GM23338 (cell line): Measurements from ENCODE around the gene XIRP2. TPM values are rescaled to one million over a fixed set of nuclear protein-coding genes. Genes with fewer than 3 reads are reported as not detected.

Experiments
- ATAC-seq: fragments of 200-7000 bp; cut with Tn5 transposase; 3 replicates; pipeline ENCODE4 v1.9.1; 2020
- DNase-seq: peaks from one replicate; pipeline ENCODE4 v3.0.0-alpha.2; 2015; ENCODE audit warnings: low spot score
- H2AFZ ChIP-seq: fragments of 200-600 bp; sonication (generic); 2 replicates; pipeline ENCODE4 v1.8.0; 2016; ENCODE audit warnings: antibody characterized with exemption, mild to moderate bottlenecking, moderate library complexity
- H3F3A ChIP-seq: fragments of 200-600 bp; sonication (generic); replicated peaks from 2 replicates; pipeline ENCODE4 v1.8.0; 2017; ENCODE audit warnings: antibody characterized with exemption, mixed run types, low read depth
- H3K27ac ChIP-seq: fragments of 200-600 bp; sonication (generic); 2 replicates; pipeline ENCODE4 v1.6.1; 2016; ENCODE audit warnings: low read depth
- H3K27me3 ChIP-seq: fragments of 200-600 bp; sonication (generic); 2 replicates; pipeline ENCODE4 v1.8.0; 2016; ENCODE audit warnings: mild to moderate bottlenecking, mixed run types, moderate library complexity; ENCODE audit not compliant: insufficient read depth
- H3K36me3 ChIP-seq: fragments of 200-600 bp; sonication (generic); 2 replicates; pipeline ENCODE4 v1.8.0; 2016; ENCODE audit warnings: mild to moderate bottlenecking; ENCODE audit not compliant: insufficient read depth
- H3K4me1 ChIP-seq: fragments of 200-600 bp; sonication (generic); 2 replicates; pipeline ENCODE4 v1.8.0; 2016; ENCODE audit warnings: mild to moderate bottlenecking, moderate library complexity; ENCODE audit not compliant: insufficient read depth
- H3K4me2 ChIP-seq: fragments of 200-600 bp; sonication (generic); 2 replicates; pipeline ENCODE4 v1.7.1; 2017; ENCODE audit warnings: mixed run types
- H3K4me3 ChIP-seq: fragments of 200-600 bp; sonication (generic); 2 replicates; pipeline ENCODE4 v1.6.1; 2016; ENCODE audit warnings: mixed run types
- H3K79me2 ChIP-seq: fragments of 200-600 bp; sonication (generic); replicated peaks from 2 replicates; pipeline ENCODE4 v1.8.0; 2017; ENCODE audit warnings: mild to moderate bottlenecking; ENCODE audit not compliant: insufficient read depth
- H3K9me2 ChIP-seq: fragments of 200-600 bp; sonication (generic); 2 replicates; pipeline ENCODE4 v1.8.0; 2017; ENCODE audit not compliant: insufficient read depth
- H4K20me1 ChIP-seq: fragments of 200-600 bp; sonication (generic); replicated peaks from 2 replicates; pipeline ENCODE4 v1.8.0; 2017; ENCODE audit warnings: mild to moderate bottlenecking; ENCODE audit not compliant: insufficient read depth
- H3K27ac Mint-ChIP-seq: 2 replicates; pipeline ENCODE4 v1.8.0; 2020; ENCODE audit warnings: inconsistent platforms, mild to moderate bottlenecking, moderate library complexity, mixed read lengths
- H3K27me3 Mint-ChIP-seq: 3 replicates; pipeline ENCODE4 v1.8.0; 2022; ENCODE audit warnings: low read depth, mild to moderate bottlenecking, moderate library complexity, mixed read lengths, inconsistent platforms; ENCODE audit not compliant: insufficient read depth, poor library complexity
- H3K36me3 Mint-ChIP-seq: 3 replicates; pipeline ENCODE4 v1.8.0; 2021; ENCODE audit warnings: low read depth, mild to moderate bottlenecking, inconsistent platforms, moderate library complexity, mixed read lengths
- H3K4me1 Mint-ChIP-seq: 3 replicates; pipeline ENCODE4 v1.8.0; 2020; ENCODE audit warnings: mild to moderate bottlenecking, inconsistent platforms, mixed read lengths
- H3K4me3 Mint-ChIP-seq: 3 replicates; pipeline ENCODE4 v1.8.0; 2021; ENCODE audit warnings: moderate library complexity, mild to moderate bottlenecking, inconsistent platforms, mixed read lengths
- H3K9me3 Mint-ChIP-seq: 3 replicates; pipeline ENCODE4 v1.8.0; 2020; ENCODE audit warnings: moderate library complexity, mild to moderate bottlenecking, inconsistent platforms, mixed read lengths
- CREB1 ChIP-seq: fragments of 250-450 bp; sonication (Bioruptor Pico); IDR thresholded peaks from 2 replicates; pipeline ENCODE4 v1.5.0; 2020; ENCODE audit warnings: low read depth, mild to moderate bottlenecking, moderate library complexity
- EZH2 ChIP-seq: fragments of 200-600 bp; sonication (generic); IDR thresholded peaks from one replicate; pipeline ENCODE4 v1.8.0; 2017; ENCODE audit warnings: antibody characterized with exemption, mild to moderate bottlenecking, low read depth; ENCODE audit not compliant: unreplicated experiment
- EZH2phosphoT487 ChIP-seq: fragments of 200-600 bp; sonication (generic); IDR thresholded peaks from one replicate; pipeline ENCODE4 v1.8.1; 2018; ENCODE audit warnings: antibody characterized with exemption; ENCODE audit not compliant: unreplicated experiment
- JUNB ChIP-seq: IDR thresholded peaks from one replicate; pipeline ENCODE4 v1.6.1; 2016; ENCODE audit warnings: antibody characterized with exemption; ENCODE audit not compliant: unreplicated experiment
- NANOG ChIP-seq: IDR thresholded peaks from 2 replicates; pipeline ENCODE4 v1.6.1; 2016; ENCODE audit warnings: antibody characterized with exemption, borderline replicate concordance
- POLR2AphosphoS5 ChIP-seq: IDR thresholded peaks from 2 replicates; pipeline ENCODE4 v1.6.1; 2016; ENCODE audit warnings: antibody characterized with exemption, low read depth
- STAT1 ChIP-seq: IDR thresholded peaks from one replicate; pipeline ENCODE4 v1.6.1; 2016; ENCODE audit warnings: antibody characterized with exemption; ENCODE audit not compliant: unreplicated experiment
- ZNF114 ChIP-seq: fragments of 250-450 bp; sonication (Bioruptor Pico); IDR thresholded peaks from 2 replicates; pipeline ENCODE4 v1.5.0; 2020; ENCODE audit warnings: mild to moderate bottlenecking, moderate library complexity
- ZNF331 ChIP-seq: fragments of 250-450 bp; sonication (Bioruptor Pico); IDR thresholded peaks from 2 replicates; pipeline ENCODE4 v1.5.0; 2020; ENCODE audit warnings: low read depth, mild to moderate bottlenecking, moderate library complexity
- polyA plus RNA-seq: library from polyadenylated mRNA; unstranded; fragments of >200 nt; fragmentation: Nextera tagmentation; extraction: Ambion mirVana; gene quantifications from 2 replicates; pipeline ENCODE4 v1.2.1, GENCODE V29; 2016
- total RNA-seq: library from RNA; depleted of rRNA; stranded (reverse); fragments of >200 nt; shearing (Covaris generic); gene quantifications from 2 replicates; pipeline ENCODE4 v1.2.3, GENCODE V29; 2014
- TF ChIP-seq, protein P1 (sequence below): fragments of 250-450 bp; sonication (Bioruptor Pico); IDR thresholded peaks from 2 replicates; pipeline ENCODE4 v1.5.0; 2020; ENCODE audit warnings: mild to moderate bottlenecking, moderate library complexity
- TF ChIP-seq, protein P2 (sequence below): IDR thresholded peaks from one replicate; pipeline ENCODE4 v1.6.1; 2018; ENCODE audit warnings: antibody characterized with exemption; ENCODE audit not compliant: unreplicated experiment
- TF ChIP-seq, protein P3 (sequence below), 2 experiments: fragments of 200-600 bp in 1 of 2; sonication (generic) in 1 of 2; conservative IDR thresholded peaks; 2 replicates each; pipeline versions ENCODE4 v1.5.1 to v1.6.1; 2016 to 2017; ENCODE audit warnings: antibody characterized with exemption in 2 of 2, low read depth in 2 of 2, mild to moderate bottlenecking in 2 of 2, moderate library complexity in 1 of 2
- TF ChIP-seq, protein P4 (sequence below): IDR thresholded peaks from 2 replicates; pipeline ENCODE4 v1.6.1; 2016; ENCODE audit warnings: antibody characterized with exemption

Gene XIRP2
- total and polyA plus RNA-seq, 2 experiments from 2014 or later = 0.17 to 0.31 TPM

DNA sequence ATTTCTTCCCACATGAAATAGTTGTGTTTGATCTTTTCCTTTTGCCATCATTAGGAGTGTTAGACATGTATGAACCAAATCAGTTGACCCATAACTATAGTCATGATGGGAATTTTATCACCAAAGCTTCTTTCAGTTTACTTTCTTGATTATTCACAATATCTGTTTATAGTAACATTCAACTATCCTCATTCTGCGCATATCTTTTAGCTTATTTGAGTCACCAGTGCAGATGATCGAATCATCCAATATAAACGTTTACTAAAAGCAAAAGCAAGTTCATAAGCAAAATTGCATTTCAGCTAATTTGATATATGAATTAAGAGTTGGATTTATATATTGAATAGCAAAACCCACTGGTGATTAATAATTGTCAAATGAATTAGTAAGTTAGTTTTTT lies 216.4 kb downstream of the XIRP2 start:
- H3K4me3 Mint-ChIP-seq = no peak overlapping the region

More for the DNA sequence above, 216.4 kb downstream of the XIRP2 start:
- Histone ChIP-seq H3K27ac (no peak overlapping the region), H3K79me2 (no peaks in the 10 kb centered on the region), H3F3A (no peaks in the 10 kb centered on the region), H2AFZ (no peak overlapping the region), H4K20me1 (no peaks in the 10 kb centered on the region), H3K9me2 (no peaks in the 10 kb centered on the region), H3K4me2 (no peak overlapping the region), H3K4me3 (no peak overlapping the region), H3K36me3 (peaks cover 5% of the 10 kb centered on the region; the same call in 1 of the 2 replicates), H3K4me1 (no peaks in the 10 kb centered on the region), H3K27me3 (no peaks in the 10 kb centered on the region)
- Mint-ChIP-seq H3K9me3 (peaks cover 10% of the 10 kb centered on the region; the same call in 2 of the 3 replicates), H3K36me3 (peaks cover 4% of the 10 kb centered on the region; the same call in 1 of the 3 replicates), H3K27me3 (no peaks in the 10 kb centered on the region), H3K4me1 (no peaks in the 10 kb centered on the region), H3K27ac (no peak overlapping the region)
- DNase-seq = no peak
- TF ChIP-seq STAT1 (no peak), NANOG (no peak), EZH2 (no peak), EZH2phosphoT487 (no peak), POLR2AphosphoS5 (no peak), JUNB (no peak), ZNF114 (no peak), ZNF331 (CRISPR knock-in tag) (no peak), CREB1 (CRISPR knock-in tag) (no peak)
- TF ChIP-seq, protein P1, sequence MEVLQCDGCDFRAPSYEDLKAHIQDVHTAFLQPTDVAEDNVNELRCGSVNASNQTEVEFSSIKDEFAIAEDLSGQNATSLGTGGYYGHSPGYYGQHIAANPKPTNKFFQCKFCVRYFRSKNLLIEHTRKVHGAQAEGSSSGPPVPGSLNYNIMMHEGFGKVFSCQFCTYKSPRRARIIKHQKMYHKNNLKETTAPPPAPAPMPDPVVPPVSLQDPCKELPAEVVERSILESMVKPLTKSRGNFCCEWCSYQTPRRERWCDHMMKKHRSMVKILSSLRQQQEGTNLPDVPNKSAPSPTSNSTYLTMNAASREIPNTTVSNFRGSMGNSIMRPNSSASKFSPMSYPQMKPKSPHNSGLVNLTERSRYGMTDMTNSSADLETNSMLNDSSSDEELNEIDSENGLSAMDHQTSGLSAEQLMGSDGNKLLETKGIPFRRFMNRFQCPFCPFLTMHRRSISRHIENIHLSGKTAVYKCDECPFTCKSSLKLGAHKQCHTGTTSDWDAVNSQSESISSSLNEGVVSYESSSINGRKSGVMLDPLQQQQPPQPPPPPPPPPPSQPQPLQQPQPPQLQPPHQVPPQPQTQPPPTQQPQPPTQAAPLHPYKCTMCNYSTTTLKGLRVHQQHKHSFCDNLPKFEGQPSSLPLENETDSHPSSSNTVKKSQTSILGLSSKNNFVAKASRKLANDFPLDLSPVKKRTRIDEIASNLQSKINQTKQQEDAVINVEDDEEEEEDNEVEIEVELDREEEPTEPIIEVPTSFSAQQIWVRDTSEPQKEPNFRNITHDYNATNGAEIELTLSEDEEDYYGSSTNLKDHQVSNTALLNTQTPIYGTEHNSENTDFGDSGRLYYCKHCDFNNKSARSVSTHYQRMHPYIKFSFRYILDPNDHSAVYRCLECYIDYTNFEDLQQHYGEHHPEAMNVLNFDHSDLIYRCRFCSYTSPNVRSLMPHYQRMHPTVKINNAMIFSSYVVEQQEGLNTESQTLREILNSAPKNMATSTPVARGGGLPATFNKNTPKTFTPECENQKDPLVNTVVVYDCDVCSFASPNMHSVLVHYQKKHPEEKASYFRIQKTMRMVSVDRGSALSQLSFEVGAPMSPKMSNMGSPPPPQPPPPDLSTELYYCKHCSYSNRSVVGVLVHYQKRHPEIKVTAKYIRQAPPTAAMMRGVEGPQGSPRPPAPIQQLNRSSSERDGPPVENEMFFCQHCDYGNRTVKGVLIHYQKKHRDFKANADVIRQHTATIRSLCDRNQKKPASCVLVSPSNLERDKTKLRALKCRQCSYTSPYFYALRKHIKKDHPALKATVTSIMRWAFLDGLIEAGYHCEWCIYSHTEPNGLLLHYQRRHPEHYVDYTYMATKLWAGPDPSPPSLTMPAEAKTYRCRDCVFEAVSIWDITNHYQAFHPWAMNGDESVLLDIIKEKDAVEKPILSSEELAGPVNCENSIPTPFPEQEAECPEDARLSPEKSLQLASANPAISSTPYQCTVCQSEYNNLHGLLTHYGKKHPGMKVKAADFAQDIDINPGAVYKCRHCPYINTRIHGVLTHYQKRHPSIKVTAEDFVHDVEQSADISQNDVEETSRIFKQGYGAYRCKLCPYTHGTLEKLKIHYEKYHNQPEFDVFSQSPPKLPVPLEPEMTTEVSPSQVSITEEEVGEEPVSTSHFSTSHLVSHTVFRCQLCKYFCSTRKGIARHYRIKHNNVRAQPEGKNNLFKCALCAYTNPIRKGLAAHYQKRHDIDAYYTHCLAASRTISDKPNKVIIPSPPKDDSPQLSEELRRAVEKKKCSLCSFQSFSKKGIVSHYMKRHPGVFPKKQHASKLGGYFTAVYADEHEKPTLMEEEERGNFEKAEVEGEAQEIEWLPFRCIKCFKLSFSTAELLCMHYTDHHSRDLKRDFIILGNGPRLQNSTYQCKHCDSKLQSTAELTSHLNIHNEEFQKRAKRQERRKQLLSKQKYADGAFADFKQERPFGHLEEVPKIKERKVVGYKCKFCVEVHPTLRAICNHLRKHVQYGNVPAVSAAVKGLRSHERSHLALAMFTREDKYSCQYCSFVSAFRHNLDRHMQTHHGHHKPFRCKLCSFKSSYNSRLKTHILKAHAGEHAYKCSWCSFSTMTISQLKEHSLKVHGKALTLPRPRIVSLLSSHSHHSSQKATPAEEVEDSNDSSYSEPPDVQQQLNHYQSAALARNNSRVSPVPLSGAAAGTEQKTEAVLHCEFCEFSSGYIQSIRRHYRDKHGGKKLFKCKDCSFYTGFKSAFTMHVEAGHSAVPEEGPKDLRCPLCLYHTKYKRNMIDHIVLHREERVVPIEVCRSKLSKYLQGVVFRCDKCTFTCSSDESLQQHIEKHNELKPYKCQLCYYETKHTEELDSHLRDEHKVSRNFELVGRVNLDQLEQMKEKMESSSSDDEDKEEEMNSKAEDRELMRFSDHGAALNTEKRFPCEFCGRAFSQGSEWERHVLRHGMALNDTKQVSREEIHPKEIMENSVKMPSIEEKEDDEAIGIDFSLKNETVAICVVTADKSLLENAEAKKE = no peak
- TF ChIP-seq, protein P2, sequence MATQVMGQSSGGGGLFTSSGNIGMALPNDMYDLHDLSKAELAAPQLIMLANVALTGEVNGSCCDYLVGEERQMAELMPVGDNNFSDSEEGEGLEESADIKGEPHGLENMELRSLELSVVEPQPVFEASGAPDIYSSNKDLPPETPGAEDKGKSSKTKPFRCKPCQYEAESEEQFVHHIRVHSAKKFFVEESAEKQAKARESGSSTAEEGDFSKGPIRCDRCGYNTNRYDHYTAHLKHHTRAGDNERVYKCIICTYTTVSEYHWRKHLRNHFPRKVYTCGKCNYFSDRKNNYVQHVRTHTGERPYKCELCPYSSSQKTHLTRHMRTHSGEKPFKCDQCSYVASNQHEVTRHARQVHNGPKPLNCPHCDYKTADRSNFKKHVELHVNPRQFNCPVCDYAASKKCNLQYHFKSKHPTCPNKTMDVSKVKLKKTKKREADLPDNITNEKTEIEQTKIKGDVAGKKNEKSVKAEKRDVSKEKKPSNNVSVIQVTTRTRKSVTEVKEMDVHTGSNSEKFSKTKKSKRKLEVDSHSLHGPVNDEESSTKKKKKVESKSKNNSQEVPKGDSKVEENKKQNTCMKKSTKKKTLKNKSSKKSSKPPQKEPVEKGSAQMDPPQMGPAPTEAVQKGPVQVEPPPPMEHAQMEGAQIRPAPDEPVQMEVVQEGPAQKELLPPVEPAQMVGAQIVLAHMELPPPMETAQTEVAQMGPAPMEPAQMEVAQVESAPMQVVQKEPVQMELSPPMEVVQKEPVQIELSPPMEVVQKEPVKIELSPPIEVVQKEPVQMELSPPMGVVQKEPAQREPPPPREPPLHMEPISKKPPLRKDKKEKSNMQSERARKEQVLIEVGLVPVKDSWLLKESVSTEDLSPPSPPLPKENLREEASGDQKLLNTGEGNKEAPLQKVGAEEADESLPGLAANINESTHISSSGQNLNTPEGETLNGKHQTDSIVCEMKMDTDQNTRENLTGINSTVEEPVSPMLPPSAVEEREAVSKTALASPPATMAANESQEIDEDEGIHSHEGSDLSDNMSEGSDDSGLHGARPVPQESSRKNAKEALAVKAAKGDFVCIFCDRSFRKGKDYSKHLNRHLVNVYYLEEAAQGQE = no peak
- TF ChIP-seq, protein P3, sequence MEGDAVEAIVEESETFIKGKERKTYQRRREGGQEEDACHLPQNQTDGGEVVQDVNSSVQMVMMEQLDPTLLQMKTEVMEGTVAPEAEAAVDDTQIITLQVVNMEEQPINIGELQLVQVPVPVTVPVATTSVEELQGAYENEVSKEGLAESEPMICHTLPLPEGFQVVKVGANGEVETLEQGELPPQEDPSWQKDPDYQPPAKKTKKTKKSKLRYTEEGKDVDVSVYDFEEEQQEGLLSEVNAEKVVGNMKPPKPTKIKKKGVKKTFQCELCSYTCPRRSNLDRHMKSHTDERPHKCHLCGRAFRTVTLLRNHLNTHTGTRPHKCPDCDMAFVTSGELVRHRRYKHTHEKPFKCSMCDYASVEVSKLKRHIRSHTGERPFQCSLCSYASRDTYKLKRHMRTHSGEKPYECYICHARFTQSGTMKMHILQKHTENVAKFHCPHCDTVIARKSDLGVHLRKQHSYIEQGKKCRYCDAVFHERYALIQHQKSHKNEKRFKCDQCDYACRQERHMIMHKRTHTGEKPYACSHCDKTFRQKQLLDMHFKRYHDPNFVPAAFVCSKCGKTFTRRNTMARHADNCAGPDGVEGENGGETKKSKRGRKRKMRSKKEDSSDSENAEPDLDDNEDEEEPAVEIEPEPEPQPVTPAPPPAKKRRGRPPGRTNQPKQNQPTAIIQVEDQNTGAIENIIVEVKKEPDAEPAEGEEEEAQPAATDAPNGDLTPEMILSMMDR (conservative IDR thresholded peaks at IDR 0.05; ENCODE audit: low read depth in 2 of 2) = no peak
- TF ChIP-seq, protein P4, sequence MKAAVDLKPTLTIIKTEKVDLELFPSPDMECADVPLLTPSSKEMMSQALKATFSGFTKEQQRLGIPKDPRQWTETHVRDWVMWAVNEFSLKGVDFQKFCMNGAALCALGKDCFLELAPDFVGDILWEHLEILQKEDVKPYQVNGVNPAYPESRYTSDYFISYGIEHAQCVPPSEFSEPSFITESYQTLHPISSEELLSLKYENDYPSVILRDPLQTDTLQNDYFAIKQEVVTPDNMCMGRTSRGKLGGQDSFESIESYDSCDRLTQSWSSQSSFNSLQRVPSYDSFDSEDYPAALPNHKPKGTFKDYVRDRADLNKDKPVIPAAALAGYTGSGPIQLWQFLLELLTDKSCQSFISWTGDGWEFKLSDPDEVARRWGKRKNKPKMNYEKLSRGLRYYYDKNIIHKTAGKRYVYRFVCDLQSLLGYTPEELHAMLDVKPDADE = no peak
- no peak for ATAC-seq
